ENCODE results near the gene AFAP1L2.
"Not testable (repeated sequence)": the region's sequence is repeated elsewhere in the genome, so short reads cannot be mapped to it uniquely, and the experiment has no call there.

Gene AFAP1L2

DNA sequence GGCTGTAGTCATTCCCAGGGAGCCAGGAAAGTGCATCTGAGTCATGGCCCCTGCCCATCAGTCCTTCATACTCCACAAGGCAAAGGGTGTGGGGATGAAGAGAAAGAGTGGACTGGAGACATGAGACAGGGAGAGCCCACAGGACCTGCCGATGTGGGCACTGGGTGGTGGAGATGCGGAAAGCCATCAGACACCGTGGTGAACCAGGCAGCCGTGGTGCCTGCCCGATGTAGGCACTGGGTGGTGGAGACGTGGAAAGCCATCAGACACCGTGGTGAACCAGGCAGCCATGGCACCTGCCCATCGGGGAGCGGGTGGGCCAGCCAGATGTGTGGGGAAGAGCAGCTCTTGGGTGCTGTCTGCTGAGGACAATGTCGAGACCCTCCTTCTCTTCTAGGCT is 58.6 kb downstream of the AFAP1L2 start:
- DNase-seq (ENCODE audit: extremely low spot score, insufficient read length, low read depth) (no peak), FAIRE-seq (no peak)

GRCh38 chr10:114343623-114344505 is 60.4 kb downstream of the AFAP1L2 start:
- FAIRE-seq (no peak), DNase-seq (ENCODE audit: extremely low spot score, insufficient read length, low read depth) (no peak)

DNA sequence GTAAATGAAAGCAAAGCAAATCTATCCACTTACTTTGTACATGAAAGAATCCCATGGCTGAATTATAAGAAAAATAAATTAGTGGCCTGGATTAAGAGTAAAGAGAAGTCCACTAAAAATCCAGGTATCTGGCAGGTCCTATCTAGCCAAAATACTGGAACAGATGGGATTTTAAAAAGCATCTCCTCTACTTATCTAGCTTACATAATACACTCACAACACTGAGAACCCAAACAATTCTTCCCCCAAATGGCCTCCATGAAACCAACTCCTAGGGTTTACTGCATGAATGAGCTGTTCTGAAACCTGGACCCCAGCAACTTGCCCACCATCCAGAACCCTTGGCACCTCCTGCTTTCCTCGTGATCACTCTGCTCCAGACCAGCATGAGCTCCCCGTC is 61.3 kb downstream of the AFAP1L2 start:
- FAIRE-seq (no peak), DNase-seq (ENCODE audit: extremely low spot score, insufficient read length, low read depth) (no peak)

DNA sequence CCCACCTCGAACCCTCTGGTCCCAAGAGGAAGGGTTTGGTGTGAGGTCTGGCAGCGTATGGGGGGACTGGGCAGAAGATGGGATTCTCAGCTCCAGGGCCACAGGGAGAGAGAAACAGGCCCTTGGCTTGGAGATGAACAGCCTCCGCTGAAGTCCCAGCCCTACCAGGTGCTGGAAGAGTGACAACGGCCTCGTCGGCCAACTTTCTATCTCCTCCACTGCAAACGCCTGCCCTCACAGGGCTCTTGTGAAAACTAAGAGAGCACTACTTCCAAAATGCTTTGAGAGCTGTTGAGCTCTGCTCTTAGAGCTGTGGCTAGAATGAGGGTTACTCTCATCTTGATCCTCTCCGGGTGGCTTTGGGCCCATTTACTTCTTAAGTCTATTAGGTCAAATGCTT is 63.5 kb downstream of the AFAP1L2 start:
- DNase-seq (ENCODE audit: extremely low spot score, insufficient read length, low read depth) (no peak), FAIRE-seq (no peak)

DNA sequence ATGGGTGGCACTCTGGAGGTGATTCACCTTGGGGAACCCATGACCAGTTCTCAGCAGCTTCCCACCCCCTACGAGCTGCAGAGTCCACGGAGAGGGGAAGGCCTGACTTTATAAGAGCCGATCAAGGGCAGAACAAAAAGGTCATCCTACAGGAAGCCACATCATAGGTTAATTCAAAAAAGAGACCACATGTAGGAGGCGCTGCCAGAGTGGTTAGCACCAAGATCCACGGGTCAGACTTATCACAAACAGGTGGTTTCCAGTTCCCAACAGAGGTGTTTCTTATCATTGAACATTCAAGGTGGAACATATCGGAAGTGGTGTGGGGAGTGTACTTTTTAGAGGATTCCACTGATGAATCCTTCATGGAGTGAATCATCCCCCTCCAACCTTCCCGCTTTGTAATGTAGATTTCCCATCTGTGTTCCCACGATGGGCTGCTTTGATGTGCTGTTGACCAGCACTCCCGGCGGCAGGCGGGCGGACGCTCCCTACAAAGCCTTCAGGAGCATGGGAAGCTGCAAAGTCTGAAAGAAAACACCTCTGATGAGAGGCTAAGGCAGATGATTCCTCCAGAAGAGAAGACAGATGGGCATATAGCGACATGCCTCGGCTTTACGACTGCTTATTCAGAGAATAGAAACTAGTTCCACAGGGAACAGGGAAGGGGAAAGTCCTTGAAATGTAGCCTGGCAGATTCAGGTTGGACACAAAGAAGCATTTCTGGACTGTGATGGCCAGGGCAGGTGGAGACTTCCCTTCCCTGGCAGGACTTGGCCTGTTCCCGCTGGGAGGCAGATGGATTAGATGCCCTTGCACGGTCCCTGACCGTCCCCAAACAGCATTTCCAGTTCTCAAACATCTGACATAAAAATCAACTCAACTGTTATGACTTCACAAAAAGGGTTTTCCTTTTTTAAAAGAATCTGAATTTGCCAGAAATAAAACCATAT is 66.5 kb downstream of the AFAP1L2 start:
- no peak for FAIRE-seq
- DNase-seq (ENCODE audit: extremely low spot score, insufficient read length, low read depth), result no peak

GRCh38 chr10:114336823-114337509 is 67.3 kb downstream of the AFAP1L2 start:
- FAIRE-seq (no peak), DNase-seq (ENCODE audit: extremely low spot score, insufficient read length, low read depth) (no peak)

- FAIRE-seq (no peak), DNase-seq (ENCODE audit: extremely low spot score, insufficient read length, low read depth) (no peak)
Observed at GRCh38 chr10:114335614-114336013, 68.7 kb downstream of the AFAP1L2 start.

GRCh38 chr10:114334301-114334700 is 70.0 kb downstream of the AFAP1L2 start:
- FAIRE-seq, result no peak

GRCh38 chr10:114333441-114333840 is 70.9 kb downstream of the AFAP1L2 start:
- DNase-seq (ENCODE audit: extremely low spot score, insufficient read length, low read depth); FAIRE-seq: not testable (repeated sequence)

More at GRCh38 chr10:114334301-114334700, 70.0 kb downstream of the AFAP1L2 start:
- DNase-seq (ENCODE audit: extremely low spot score, insufficient read length, low read depth), result no peak

GRCh38 chr10:114332301-114333192 is 71.8 kb downstream of the AFAP1L2 start:
- FAIRE-seq, result no peak
- DNase-seq (ENCODE audit: extremely low spot score, insufficient read length, low read depth), result no peak

DNA sequence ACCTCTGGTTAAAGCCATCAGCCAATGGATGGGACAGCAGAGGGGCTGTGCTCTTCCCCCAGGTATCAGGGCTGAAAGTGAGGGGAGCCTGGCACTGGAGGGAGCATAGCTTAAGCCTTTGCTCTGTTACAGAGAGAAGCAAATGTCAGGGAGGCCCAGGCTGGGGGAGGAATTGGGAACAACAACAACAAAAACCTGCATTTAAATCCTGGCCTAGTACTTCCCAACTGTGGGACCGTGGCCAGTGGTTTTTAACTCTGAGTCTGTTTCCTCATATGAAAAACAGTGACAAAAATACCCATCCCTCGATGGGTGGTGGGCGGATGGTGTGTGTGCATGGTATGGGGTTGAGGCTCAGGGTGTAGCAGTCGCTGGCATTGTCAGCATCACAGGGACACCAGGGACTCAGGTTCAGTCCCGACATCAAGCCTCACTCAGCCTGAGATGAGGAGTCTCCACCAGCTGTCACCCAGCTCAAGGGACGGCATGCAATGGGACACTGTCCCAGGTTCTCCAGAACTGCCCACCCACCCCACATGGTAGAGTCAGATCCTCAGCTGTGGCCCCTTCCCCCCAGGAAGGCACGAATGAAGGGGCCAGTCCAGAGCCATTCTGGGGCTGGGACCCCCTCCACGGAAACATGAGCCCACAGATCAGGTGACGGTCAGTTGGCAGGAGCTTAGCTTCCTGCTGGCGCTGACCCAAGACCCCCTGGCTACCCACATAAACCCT is 74.5 kb downstream of the AFAP1L2 start:
- DNase-seq (ENCODE audit: extremely low spot score, insufficient read length, low read depth) (no peak), FAIRE-seq (no peak)

GRCh38 chr10:114328874-114329273 is 75.4 kb downstream of the AFAP1L2 start:
- no peak for FAIRE-seq

GRCh38 chr10:114328441-114328812 is 75.9 kb downstream of the AFAP1L2 start:
- DNase-seq (ENCODE audit: extremely low spot score, insufficient read length, low read depth) (no peak), FAIRE-seq (no peak)

More at GRCh38 chr10:114328874-114329273, 75.4 kb downstream of the AFAP1L2 start:
- no peak for DNase-seq (ENCODE audit: extremely low spot score, insufficient read length, low read depth)

DNA sequence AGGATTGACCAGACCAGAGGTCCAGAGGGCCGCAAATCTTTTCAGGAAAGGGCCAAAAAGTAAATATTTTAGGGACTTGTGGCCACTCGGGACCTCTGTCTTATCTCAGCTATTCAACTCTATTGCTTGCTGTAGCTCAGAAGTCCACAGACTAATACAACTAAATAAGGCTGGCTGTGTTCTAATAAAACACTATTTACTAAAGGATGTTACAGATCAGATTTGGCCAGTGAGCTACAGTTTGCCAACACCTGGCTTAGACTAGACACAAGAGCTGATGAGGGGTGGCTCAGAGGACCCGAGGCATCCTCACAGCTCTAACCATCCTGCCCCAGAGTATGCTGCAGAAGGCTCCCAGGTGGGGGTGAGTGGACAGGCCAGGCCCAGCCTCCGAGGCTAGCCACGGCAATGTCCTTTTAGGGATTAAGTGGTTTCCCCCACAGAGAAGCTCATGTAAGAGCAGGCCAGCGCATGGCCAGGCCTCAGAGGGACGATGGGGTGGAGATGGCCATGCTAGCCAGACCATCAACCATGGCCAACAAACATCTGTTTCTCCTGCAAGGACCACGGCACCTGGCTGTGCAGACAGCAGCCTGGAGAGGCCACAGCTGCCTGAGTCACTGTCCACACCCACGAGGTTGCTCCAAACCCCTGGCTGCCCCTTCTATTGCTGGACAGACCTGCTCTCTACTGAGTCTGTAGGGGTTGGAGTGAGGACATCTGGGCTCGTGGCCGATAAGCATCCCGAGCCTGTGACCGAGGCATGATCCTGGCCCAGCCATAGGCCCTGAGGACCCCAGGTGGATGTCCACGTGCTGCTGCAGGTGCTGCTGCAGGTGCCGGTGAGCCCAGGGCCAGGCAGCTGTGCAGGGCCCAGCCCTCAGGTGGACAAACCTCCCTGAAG is 76.5 kb downstream of the AFAP1L2 start:
- no peak for FAIRE-seq
- DNase-seq (ENCODE audit: extremely low spot score, insufficient read length, low read depth), result no peak

DNA sequence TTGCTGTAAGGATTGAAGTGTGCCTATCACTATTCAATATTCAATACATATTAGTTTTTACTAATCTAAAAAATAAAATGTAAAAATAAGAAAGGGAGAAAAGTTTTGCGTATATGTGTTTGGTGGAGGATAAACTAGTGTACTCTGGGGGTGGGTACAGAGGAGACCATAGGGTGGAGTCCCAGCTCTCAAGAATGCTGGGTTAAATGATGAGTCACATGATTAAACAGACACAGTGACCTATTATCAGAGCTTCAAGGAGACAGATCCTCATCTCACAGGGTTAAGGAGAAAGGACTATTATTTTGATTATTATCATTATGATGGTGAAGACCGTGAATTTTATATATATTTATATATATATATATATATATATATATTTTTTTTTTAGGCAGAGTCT is 77.5 kb downstream of the AFAP1L2 start:
- no peak for DNase-seq (ENCODE audit: extremely low spot score, insufficient read length, low read depth)
- no peak for FAIRE-seq

- no peak for FAIRE-seq
- no peak for DNase-seq (ENCODE audit: extremely low spot score, insufficient read length, low read depth)
Observed at GRCh38 chr10:114323023-114323422, 81.3 kb downstream of the AFAP1L2 start.

DNA sequence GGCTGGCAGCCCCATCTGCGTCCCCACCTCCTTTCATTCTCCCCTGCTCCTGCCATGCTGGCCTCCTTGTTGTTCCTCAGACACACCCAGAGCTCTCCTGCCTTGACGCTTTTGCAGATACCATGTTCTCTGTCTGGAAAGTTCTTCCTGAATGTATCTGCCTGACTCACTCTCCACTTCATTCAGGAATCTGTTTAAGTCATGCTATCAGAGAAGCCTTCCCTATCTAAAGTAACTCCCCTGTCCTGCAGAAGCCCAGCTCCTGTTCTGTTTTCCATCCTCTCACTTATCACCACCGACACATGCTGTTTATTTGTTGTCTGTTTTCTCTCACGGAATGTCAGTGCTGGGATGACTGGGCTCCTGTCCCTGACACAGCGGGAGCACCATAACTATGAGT is 82.0 kb downstream of the AFAP1L2 start:
- DNase-seq (ENCODE audit: extremely low spot score, insufficient read length, low read depth) (no peak), FAIRE-seq (no peak)

Measured in GM18507 (cell line).